TTC549 (cell line): ENCODE data around the gene R3HDM2.

Experiments
- FAIRE-seq: peaks from 2 replicates; lab custom pipeline; 2012; peaks lifted over from hg19 to GRCh38; lab: Jason Lieb, UNC

Gene R3HDM2

DNA sequence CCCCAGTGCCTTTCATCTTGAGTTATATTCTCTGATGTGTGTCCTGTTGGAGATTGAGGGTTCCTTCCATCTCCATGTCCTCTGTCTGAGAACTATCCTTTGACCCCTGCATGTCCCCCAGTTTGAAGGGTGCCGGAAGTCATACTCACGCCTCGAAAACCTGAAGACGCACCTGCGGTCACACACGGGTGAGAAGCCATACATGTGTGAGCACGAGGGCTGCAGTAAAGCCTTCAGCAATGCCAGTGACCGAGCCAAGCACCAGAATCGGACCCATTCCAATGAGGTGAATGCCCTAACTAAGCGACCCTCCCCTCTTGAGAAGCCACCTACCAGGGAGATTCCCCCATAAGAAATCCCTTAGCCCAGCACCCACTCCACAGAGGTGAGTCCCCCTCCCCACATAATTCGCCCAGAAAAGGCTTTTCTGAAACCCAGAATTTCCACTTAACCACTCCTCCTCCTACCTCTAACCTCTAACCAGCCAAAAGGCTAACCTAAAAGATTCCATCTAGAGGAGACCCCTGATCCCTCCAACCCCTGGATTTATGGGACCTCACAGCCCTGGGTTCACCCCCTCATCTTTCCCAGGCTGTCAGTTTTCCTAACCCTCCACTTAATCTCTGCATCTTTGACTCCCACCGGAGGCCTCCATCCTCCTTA, 36.5 kb upstream of the R3HDM2 start:
- no peak for FAIRE-seq

DNA sequence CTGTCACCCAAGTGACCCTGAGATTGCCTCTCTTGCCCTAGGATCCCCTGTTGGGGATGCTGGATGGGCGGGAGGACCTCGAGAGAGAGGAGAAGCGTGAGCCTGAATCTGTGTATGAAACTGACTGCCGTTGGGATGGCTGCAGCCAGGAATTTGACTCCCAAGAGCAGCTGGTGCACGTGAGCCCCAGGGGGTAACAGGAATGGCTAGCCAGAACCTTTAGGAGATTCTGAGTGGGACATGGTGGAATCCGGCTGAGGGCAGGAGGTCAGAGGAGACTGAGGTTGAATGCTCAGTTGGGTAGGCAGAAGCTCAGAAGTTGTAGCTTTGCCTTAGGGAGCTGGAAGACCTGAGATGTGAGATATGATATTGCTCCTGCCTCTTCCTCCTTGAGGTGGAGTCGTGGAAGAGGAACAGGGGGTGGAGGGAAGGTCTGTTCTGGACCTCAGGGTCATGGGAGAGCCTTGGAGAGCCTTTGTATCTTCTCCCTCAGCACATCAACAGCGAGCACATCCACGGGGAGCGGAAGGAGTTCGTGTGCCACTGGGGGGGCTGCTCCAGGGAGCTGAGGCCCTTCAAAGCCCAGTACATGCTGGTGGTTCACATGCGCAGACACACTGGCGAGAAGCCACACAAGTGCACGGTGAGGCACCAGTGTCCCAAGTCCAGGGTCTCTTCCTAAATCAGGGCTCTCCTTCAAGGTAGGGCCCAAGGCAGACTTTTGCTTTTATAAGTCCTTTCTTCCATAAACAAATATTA, 35.1 kb upstream of the R3HDM2 start:
- FAIRE-seq = no peak

DNA sequence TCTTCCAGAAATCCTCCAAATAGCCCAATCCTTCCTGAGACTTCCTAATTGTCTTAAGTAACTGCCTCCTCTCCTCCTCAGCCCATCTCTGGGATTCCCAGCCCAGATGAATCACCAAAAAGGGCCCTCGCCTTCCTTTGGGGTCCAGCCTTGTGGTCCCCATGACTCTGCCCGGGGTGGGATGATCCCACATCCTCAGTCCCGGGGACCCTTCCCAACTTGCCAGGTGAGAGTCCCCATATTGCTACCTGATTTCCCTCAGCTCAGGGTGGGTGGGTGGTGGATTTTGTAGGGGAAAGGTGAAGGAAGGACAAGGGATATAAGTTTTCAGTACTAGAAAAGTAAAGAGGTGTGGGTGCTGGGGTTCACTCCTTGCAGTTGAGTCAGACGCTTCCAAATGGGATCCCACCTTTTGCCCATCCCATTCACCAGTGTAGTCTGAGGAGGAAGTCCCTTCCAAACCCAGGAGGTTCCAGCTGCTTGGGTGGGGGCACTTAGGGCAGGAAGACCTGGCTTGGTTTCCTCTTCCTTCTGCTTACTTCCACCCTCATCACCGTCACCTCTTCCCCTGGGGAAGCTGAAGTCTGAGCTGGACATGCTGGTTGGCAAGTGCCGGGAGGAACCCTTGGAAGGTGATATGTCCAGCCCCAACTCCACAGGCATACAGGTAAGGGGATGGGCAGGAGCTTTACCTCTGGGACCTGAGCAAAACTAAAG, 34.3 kb upstream of the R3HDM2 start:
- FAIRE-seq = no peak

DNA sequence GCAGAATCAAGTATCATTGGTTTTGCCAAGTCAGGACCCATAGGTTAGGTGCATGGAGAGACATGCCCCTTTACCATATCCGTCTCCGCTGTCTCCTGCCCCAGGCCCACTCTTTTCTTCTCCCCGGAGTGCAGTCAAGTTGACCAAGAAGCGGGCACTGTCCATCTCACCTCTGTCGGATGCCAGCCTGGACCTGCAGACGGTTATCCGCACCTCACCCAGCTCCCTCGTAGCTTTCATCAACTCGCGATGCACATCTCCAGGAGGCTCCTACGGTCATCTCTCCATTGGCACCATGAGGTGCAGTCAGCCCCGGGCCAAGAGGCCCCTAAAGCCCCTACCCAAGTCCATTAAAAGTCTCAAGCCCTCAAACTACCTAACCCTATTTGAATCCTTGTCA, 33.7 kb upstream of the R3HDM2 start:
- FAIRE-seq = no peak

DNA sequence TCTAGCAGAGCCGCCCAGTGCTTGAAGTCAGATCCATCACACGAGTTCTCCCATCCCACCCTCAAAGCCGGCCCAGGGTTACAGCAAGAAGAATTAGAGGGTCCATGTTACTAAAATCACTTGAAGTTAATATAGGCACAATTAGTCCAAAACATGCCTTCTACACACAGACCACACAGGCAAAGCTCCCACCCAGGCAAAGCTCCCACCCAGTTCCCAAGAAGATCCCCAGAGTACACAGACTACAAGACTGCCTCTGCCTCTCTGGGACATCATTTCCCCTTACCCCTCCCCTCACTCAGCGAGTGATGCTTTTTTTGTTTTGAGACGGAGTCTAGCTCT, 32.0 kb upstream of the R3HDM2 start:
- FAIRE-seq = no peak

DNA sequence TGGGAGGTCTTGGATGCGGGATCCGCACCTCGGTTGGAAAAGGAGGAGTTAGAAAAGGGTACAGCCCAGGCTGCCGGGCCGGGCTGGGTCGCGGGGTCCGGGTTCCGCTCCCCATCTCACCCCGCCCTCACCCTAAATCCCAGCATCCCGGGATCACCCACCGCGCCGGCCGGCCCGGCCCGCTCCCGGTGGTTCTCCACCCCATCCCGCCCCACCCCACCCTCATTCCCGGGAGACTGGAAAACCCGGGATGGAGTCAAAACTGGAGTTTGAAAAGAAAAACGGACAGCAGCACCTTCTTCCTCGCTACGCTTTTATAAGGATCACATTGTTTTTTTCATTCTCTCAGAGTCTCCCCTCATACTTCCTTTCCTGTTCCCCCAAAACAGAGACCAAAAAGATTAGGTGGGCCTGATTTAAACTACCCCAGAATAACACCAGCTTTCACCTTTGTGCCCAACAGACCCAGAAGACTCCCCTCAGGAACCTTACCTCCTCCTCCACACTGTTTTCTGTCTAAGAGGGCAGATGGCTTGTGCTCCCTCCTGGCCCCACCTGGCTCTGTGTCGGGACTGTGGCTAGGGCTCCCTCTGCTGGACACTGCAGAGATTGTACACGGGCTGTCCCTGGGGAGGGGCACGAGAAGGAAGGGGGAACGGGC, 31.5 kb upstream of the R3HDM2 start:
- FAIRE-seq = no peak

DNA sequence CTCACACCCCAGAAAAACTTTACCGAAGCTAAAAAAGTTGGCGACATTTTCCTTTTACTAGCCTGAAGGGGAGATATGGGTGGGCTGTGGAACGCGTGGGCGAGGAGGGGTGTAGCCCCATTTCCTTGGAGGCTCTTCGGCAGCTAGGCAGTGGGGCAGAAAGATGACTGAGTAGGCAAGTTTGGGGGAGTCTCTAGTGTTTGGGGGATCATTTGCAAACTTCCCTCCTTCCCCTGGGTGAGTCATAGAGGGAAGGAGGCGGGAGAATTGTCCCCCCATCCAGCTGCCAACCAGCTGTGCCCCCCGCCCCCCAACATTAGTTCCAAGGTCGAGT, 31.0 kb upstream of the R3HDM2 start:
- FAIRE-seq = no peak

DNA sequence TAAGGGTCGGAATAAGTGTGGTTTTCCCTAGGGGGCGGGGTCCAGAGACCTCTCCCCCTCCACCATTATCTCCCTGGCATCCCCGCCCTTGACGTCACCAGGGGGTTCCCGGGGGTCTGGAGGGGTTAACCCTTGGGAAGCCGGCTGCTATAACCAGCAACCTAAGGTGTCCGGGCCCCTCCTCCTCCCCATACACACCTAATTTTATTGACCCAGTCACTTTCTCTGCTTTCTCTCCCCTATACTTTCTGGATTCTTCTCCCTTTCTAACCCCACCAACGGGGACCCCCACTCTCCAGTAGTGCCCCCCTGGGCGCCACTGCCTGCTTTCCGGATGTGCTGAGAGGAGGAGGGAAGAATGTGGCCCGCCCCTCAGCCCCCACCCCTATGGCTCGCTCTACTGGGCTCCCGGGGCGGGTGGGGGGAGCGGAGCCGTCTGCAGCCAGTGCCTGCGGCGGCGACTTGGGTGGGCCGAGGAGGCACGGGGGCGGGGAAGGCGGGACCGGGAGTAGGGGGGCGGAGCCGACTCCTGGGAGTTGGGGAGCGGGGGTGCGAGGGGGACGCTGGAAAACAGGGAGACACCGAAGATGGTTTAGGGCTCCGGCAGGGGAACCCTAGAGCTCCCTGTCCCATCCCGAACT, 30.6 kb upstream of the R3HDM2 start:
- no peak for FAIRE-seq

DNA sequence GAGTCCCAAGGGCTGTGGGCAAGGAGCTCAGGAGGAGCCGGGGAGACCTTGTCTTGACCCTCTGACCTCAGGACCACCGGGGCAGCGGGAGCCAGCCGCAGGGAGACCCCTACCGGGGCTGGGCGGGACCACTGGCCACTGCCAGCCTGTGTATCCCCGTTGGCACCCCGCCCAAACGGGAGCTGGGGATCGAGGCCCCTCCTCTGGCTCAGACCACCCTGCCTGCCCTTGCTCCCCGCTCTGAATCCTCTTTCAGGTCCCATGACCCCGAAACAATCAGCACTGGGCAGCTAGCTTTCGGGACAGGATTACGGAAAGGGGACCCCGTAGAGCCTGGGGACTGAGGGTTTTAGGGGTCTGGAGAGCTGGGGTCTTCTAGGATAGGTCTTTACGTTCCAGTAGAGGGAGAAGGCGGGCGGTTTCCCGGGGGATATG, 30.0 kb upstream of the R3HDM2 start:
- no peak for FAIRE-seq

DNA sequence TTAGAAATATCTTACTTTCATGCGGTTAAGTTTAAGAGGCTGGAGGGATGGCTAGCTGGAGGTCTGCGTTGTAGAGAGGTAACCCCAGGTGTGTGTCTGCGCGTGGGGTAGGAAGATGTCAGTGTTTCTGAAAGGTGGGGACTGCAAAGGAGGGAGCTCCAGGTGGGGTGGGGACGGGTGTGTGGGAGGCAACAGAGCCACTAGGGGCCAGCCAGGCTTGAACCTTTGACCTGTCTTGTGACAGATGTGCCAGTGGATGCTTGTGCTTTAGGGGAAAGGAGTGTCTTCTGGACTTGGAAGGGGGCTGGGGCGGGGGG, 29.6 kb upstream of the R3HDM2 start:
- FAIRE-seq = no peak

DNA sequence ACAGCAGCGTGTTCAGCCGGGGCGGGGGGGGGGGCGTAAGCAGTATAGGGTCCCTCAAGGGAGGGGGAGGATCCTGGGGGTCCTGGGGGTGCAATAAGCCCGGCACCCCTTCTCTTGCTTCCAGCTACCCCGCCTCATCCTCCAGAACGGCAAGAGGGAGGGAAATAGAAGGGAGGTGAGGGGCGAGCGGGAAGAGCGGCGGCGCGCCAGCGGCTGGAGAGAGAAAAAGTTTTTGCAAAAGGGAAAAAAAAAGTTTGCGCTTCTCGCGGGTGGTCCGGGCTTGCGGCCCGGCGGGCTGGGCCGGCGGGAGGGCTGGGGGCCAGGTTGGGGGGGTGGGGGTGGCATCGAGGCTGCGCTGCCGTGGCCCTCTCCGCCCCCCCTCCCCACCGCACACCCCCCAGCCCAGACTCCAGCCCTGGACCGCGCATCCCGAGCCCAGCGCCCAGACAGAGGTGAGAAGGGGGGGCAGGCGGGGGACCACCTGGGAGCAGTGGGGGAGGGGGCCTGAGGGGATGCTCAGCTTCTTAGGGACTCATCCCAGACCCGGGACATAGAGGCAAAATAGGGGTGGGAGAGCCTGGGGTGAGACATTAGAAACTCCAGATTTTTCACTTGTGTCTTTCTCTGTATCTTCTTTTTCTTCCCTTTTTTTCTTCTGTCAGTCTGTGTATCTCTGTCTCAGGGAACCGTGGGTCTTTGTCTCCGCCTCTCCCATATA, 29.1 kb upstream of the R3HDM2 start, which contains the start of gene GLI1:
GLI1 (plus strand) TSS at position 36 of the 718 bp plus-strand sequence. CDS start 3,907 bp downstream, outside the sequence.
- no peak for FAIRE-seq

DNA sequence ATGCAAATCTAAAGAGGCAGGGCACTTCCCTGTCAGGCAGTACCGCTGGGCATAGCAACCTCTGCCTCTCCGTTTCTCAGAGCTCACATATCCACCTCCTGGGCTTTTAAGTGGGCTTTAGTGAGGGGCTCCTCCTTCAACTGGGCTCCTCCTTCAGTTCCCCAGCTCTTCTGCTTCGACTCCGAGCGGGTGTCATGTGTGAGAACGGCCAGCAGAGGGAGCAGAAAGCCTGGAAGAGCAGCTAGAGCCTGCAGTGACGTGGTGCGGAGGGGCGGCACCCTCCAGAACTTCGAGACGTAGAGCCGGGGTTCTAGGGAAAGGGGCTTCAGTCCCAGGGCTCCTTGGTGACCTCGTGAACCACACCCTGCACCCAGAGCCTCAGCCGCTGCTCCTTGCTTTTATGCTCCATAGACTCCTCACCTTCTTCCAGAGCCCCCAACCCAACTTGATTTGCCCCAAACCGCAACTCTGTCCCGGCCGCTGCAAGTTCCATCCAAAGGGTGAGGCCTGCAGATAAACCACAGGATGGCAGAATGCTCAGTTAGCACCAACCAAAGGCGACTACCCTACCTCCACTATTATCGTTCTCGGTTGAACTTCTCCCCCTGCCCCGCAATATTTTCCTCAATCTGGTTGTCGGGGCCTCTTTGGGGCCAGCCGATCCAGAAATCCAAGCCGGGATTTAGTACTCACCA, 28.4 kb upstream of the R3HDM2 start:
- no peak for FAIRE-seq

DNA sequence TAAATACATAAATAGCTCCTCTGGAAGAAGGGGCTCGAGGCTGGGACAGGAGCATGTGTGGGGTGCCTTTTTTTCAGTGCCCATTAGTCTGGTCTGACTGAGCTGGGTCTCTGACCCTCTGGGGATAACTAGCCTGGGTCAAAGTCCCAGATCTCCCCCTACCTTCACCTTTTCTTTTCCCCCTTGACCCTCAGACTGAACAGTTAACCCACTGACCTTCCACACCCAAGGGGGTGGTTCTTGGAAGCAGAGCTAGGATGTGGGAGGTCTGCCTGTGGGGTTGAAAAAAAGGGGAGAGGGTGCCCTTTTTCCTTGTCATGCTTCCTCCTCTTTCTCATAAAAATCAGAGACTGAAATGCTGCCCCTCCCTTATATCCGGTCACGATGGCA, 27.8 kb upstream of the R3HDM2 start:
- FAIRE-seq = no peak

DNA sequence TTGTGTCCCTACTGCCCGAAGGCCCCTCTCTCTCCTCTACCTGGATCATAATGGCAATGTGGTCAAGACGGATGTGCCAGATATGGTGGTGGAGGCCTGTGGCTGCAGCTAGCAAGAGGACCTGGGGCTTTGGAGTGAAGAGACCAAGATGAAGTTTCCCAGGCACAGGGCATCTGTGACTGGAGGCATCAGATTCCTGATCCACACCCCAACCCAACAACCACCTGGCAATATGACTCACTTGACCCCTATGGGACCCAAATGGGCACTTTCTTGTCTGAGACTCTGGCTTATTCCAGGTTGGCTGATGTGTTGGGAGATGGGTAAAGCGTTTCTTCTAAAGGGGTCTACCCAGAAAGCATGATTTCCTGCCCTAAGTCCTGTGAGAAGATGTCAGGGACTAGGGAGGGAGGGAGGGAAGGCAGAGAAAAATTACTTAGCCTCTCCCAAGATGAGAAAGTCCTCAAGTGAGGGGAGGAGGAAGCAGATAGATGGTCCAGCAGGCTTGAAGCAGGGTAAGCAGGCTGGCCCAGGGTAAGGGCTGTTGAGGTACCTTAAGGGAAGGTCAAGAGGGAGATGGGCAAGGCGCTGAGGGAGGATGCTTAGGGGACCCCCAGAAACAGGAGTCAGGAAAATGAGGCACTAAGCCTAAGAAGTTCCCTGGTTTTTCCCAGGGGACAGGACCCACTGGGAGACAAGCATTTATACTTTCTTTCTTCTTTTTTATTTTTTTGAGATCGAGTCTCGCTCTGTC, 26.1 kb upstream of the R3HDM2 start:
- no peak for FAIRE-seq

DNA sequence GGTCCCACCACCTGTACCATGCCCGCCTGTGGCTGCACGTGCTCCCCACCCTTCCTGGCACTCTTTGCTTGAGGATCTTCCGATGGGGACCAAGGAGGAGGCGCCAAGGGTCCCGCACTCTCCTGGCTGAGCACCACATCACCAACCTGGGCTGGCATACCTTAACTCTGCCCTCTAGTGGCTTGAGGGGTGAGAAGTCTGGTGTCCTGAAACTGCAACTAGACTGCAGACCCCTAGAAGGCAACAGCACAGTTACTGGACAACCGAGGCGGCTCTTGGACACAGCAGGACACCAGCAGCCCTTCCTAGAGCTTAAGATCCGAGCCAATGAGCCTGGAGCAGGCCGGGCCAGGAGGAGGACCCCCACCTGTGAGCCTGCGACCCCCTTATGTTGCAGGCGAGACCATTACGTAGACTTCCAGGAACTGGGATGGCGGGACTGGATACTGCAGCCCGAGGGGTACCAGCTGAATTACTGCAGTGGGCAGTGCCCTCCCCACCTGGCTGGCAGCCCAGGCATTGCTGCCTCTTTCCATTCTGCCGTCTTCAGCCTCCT, 25.4 kb upstream of the R3HDM2 start:
- no peak for FAIRE-seq

DNA sequence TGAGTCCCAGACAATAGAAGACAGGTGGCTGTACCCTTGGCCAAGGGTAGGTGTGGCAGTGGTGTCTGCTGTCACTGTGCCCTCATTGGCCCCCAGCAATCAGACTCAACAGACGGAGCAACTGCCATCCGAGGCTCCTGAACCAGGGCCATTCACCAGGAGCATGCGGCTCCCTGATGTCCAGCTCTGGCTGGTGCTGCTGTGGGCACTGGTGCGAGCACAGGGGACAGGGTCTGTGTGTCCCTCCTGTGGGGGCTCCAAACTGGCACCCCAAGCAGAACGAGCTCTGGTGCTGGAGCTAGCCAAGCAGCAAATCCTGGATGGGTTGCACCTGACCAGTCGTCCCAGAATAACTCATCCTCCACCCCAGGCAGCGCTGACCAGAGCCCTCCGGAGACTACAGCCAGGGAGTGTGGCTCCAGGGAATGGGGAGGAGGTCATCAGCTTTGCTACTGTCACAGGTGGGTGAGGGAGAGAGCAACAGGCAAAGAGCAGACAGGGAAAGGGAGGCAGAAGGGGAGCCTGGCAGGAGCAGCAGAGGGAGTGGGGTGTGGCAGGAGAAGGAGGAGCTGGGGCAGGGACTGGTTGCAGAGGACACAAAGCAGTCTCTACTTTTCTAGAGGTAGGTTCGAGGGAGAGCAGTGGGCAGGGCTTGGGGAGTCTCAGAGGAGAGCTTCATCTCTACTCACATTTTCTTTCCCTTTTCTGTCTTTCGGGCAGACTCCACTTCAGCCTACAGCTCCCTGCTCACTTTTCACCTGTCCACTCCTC, 24.7 kb upstream of the R3HDM2 start:
- no peak for FAIRE-seq

DNA sequence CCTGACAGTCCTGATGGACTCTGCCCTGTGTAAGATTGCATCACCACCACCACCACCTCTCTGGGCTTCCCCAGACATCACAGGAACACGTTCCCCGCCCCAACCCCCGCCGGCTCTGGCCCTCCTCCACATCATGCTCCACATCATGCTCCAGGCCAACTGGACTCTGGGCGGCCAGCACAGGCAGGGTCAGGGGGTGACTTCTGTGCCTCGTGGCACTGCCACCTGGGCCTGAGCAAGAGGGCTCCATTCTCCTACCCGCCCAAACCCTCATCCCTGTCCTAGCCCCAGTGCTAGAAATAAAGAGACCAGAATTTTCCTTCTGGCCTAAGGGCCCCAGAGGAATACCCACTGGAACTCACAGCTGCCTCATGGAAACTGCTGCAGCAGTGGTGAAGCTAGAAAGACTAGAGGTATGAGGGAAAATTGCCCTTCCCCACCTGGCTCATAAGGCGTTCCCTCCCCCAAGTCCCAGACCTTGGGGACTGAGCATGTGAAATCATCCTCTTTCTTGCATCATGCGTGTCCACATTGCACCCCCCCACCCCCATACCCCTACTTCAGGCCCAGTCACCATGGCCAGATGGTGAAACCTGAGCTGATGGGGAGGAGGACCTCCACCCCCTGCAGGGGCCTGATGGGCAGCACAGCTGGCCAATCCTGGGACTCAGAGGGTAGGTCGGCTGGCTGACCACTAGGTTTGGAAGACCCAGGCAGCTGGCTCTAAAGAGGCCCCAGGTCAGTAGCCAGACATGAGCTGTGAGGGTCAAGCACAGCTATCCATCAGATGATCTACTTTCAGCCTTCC, 23.9 kb upstream of the R3HDM2 start, which contains the start of gene INHBE:
INHBE (plus strand) TSS at position 742 of the 808 bp plus-strand sequence. CDS start 230 bp downstream, outside the sequence.
- no peak for FAIRE-seq

DNA sequence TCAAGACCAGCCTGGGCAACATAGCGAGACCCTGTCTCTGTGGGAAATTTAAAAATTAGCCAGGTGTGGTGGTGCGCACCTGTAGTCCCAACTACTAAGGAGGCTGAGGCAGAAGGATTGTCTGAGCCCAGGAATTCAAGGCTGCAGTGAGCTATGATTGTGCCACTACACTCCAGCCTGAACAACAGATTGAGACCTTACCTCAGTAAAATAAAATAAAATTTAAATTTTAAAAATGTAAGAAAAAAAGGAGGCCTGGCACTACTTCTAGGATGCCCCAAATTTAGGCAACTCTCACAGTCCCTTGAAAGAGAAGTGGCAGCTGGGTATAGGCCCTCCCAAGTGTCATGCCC, 23.3 kb upstream of the R3HDM2 start:
- no peak for FAIRE-seq
